Neural progenitor cell (in vitro differentiated cells): ENCODE results near the gene HNRNPM. TPM values are rescaled to one million over a fixed set of nuclear protein-coding genes. Genes with fewer than 3 reads are reported as not detected.

ENCODE experiments used
- DNase-seq: peaks from one replicate; pipeline ENCODE4 v3.0.0-alpha.2; 2016; ENCODE audit warnings: low spot score
- H2AFZ ChIP-seq: fragments of 200-600 bp; sonication (generic); replicated peaks from 2 replicates; pipeline ENCODE4 v1.6.1; 2016; ENCODE audit warnings: antibody characterized with exemption
- H3F3A ChIP-seq: fragments of 200-600 bp; sonication (generic); 2 replicates; pipeline ENCODE4 v1.6.1; 2016; ENCODE audit warnings: antibody characterized with exemption, low read depth
- H3K27ac ChIP-seq: fragments of 200-600 bp; sonication (generic); 2 replicates; pipeline ENCODE4 v1.5.1; 2016; ENCODE audit warnings: mild to moderate bottlenecking
- H3K27me3 ChIP-seq: fragments of 200-600 bp; sonication (generic); 2 replicates; pipeline ENCODE4 v1.6.1; 2016; ENCODE audit warnings: mild to moderate bottlenecking, moderate library complexity
- H3K36me3 ChIP-seq: fragments of 200-600 bp; sonication (generic); 2 replicates; pipeline ENCODE4 v1.5.1; 2016
- H3K4me1 ChIP-seq: fragments of 200-600 bp; sonication (generic); 2 replicates; pipeline ENCODE4 v1.6.1; 2016; ENCODE audit warnings: mixed run types
- H3K4me2 ChIP-seq: fragments of 200-600 bp; sonication (generic); 2 replicates; pipeline ENCODE4 v1.6.1; 2016
- H3K4me3 ChIP-seq: fragments of 200-600 bp; sonication (generic); 2 replicates; pipeline ENCODE4 v1.5.1; 2016
- H3K79me2 ChIP-seq: fragments of 200-600 bp; sonication (generic); 2 replicates; pipeline ENCODE4 v1.6.1; 2016; ENCODE audit warnings: low read depth
- H3K9ac ChIP-seq: fragments of 200-600 bp; sonication (generic); 2 replicates; pipeline ENCODE4 v1.6.1; 2016
- H3K9me3 ChIP-seq: fragments of 200-600 bp; sonication (generic); 2 replicates; pipeline ENCODE4 v1.5.1; 2016; ENCODE audit warnings: low read depth
- H4K20me1 ChIP-seq: fragments of 200-600 bp; sonication (generic); 2 replicates; pipeline ENCODE4 v1.6.1; 2016; ENCODE audit warnings: low read depth
- H3K27ac Mint-ChIP-seq: 3 replicates; pipeline ENCODE4 v1.8.0; 2021; ENCODE audit warnings: mixed read lengths
- H3K27me3 Mint-ChIP-seq: 2 replicates; pipeline ENCODE4 v1.8.0; 2022; ENCODE audit warnings: low read depth, mild to moderate bottlenecking, inconsistent platforms, moderate library complexity, mixed read lengths; ENCODE audit not compliant: insufficient read depth
- H3K36me3 Mint-ChIP-seq: 3 replicates; pipeline ENCODE4 v1.8.0; 2021; ENCODE audit warnings: mixed read lengths
- H3K4me1 Mint-ChIP-seq: 3 replicates; pipeline ENCODE4 v1.8.0; 2021; ENCODE audit warnings: mixed read lengths
- H3K4me3 Mint-ChIP-seq: 3 replicates; pipeline ENCODE4 v1.8.0; 2021; ENCODE audit warnings: mild to moderate bottlenecking, moderate library complexity, mixed read lengths
- H3K9me3 Mint-ChIP-seq: 3 replicates; pipeline ENCODE4 v1.8.0; 2020; ENCODE audit warnings: mixed read lengths
- EZH2 ChIP-seq: fragments of 200-600 bp; sonication (generic); IDR thresholded peaks from 2 replicates; pipeline ENCODE4 v1.6.1; 2017; ENCODE audit warnings: antibody characterized with exemption, mild to moderate bottlenecking, moderate library complexity
- EZH2phosphoT487 ChIP-seq: fragments of 200-600 bp; sonication (generic); IDR thresholded peaks from 2 replicates; pipeline ENCODE4 v1.6.1; 2017; ENCODE audit warnings: antibody characterized with exemption
- total RNA-seq: library from RNA; depleted of rRNA; stranded (reverse); fragments of >200 nt; gene quantifications from 2 replicates; pipeline ENCODE4 v1.2.3, GENCODE V29; 2015; ENCODE audit warnings: low replicate concordance
- TF ChIP-seq, protein P1 (sequence below): fragments of 200-600 bp; sonication (generic); IDR thresholded peaks from 2 replicates; pipeline ENCODE4 v1.5.1; 2017; ENCODE audit warnings: antibody characterized with exemption, mild to moderate bottlenecking

Gene HNRNPM
- total RNA-seq, 1 donor from 2014 or later = 118 TPM

DNA sequence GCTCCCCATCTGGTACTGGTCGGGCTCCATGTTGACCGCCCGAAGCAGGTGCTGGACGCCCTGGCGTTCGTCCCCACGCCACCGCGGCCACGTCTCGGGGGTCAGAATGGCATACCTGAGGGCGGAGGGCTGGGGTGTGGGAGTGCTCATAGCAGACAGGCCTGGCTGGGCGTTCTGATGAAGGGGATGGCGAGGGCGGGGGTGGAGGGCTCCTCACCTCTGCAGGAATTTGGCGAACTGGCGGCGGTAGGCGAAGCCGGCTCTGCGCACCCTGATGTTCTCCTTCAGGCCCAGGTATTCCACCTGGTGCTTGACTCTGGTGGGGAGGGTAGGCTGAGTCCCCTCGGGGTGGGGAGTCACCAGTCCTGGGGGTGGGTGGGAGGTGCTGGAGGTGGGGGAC lies 91.5 kb downstream of the HNRNPM start:
- H3K4me3 ChIP-seq = no peak overlapping the region
- Mint-ChIP-seq H3K36me3 (no peaks in the 10 kb centered on the region), H3K4me3 (no peak overlapping the region), H3K9me3 (no peaks in the 10 kb centered on the region), H3K27ac (no peak overlapping the region), H3K4me1 (no peaks in the 10 kb centered on the region), H3K27me3 (peaks cover 4% of the 10 kb centered on the region)
- H2AFZ ChIP-seq = no peak overlapping the region
- H3K27ac ChIP-seq = no peak overlapping the region
- H3K4me1 ChIP-seq = no peaks in the 10 kb centered on the region
- H3K9ac ChIP-seq = no peak overlapping the region
- H3F3A ChIP-seq = no peaks in the 10 kb centered on the region
- H3K4me2 ChIP-seq = no peak overlapping the region
- no peaks in the 10 kb centered on the region for H4K20me1 ChIP-seq
- H3K9me3 ChIP-seq = no peaks in the 10 kb centered on the region
- no peaks in the 10 kb centered on the region for H3K27me3 ChIP-seq
- TF ChIP-seq EZH2 = no peak
- TF ChIP-seq, protein P1, sequence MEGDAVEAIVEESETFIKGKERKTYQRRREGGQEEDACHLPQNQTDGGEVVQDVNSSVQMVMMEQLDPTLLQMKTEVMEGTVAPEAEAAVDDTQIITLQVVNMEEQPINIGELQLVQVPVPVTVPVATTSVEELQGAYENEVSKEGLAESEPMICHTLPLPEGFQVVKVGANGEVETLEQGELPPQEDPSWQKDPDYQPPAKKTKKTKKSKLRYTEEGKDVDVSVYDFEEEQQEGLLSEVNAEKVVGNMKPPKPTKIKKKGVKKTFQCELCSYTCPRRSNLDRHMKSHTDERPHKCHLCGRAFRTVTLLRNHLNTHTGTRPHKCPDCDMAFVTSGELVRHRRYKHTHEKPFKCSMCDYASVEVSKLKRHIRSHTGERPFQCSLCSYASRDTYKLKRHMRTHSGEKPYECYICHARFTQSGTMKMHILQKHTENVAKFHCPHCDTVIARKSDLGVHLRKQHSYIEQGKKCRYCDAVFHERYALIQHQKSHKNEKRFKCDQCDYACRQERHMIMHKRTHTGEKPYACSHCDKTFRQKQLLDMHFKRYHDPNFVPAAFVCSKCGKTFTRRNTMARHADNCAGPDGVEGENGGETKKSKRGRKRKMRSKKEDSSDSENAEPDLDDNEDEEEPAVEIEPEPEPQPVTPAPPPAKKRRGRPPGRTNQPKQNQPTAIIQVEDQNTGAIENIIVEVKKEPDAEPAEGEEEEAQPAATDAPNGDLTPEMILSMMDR = no peak
- TF ChIP-seq EZH2phosphoT487 = no peak
- no peak for DNase-seq
- H3K79me2 ChIP-seq = no peaks in the 10 kb centered on the region
- H3K36me3 ChIP-seq = no peaks in the 10 kb centered on the region

DNA sequence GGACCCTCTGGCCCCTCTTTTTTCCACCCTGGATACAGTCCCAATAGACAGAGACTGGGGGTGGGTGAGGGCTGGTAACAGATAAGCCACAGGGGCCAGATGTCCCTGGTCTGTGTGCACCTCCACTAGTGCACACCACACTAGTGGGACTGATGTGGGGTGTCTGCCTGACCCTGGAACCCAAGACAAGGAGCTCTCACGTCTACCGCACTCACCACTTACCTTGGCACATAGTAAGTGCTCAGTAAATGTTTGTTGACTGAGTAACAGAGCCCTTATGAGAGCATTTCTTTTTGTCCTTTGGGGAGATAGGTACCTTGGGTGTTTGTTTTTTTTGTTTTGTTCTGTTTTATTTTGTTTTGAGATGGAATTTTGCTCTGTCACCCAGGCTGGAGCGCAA lies 92.3 kb downstream of the HNRNPM start:
- TF ChIP-seq, protein P1 = no peak
- TF ChIP-seq EZH2 = no peak
- TF ChIP-seq EZH2phosphoT487 = no peak

More for the DNA sequence above, 92.3 kb downstream of the HNRNPM start:
- no peak overlapping the region for H2AFZ ChIP-seq
- no peaks in the 10 kb centered on the region for H4K20me1 ChIP-seq
- no peaks in the 10 kb centered on the region for H3K4me1 ChIP-seq
- no peak overlapping the region for H3K27ac Mint-ChIP-seq
- H3K27me3 Mint-ChIP-seq = peaks cover 4% of the 10 kb centered on the region
- no peaks in the 10 kb centered on the region for H3K9me3 Mint-ChIP-seq
- H3K36me3 ChIP-seq = no peaks in the 10 kb centered on the region
- no peak overlapping the region for H3K4me3 Mint-ChIP-seq
- H3K4me1 Mint-ChIP-seq = no peaks in the 10 kb centered on the region
- H3K36me3 Mint-ChIP-seq = peaks cover 2% of the 10 kb centered on the region
- H3K9ac ChIP-seq = no peak overlapping the region
- H3F3A ChIP-seq = no peaks in the 10 kb centered on the region
- no peak for DNase-seq
- H3K4me3 ChIP-seq = no peak overlapping the region
- no peaks in the 10 kb centered on the region for H3K27me3 ChIP-seq
- H3K4me2 ChIP-seq = no peak overlapping the region
- no peaks in the 10 kb centered on the region for H3K79me2 ChIP-seq
- no peaks in the 10 kb centered on the region for H3K9me3 ChIP-seq
- H3K27ac ChIP-seq = no peak overlapping the region

Other genes with a start within 250 kb of the HNRNPM start
- gene CERS4, start 235.6 kb upstream of the HNRNPM start, total RNA-seq = 34.1 and 76.0 TPM in 2 replicates
- gene CD320, start 136.6 kb upstream of the HNRNPM start, total RNA-seq = 22.4 and 52.5 TPM in 2 replicates
- gene NDUFA7, start 123.6 kb upstream of the HNRNPM start, total RNA-seq = 21.0 and 54.1 TPM in 2 replicates
- 296 and 550 TPM in 2 replicates for gene RPS28, start 123.5 kb upstream of the HNRNPM start, total RNA-seq
- 1.9 TPM in 1 of 2 replicates, not detected in the other for gene KANK3, start 101.7 kb upstream of the HNRNPM start, total RNA-seq
- 1.9 TPM in 1 of 2 replicates, not detected in the other for gene ANGPTL4, start 80.8 kb upstream of the HNRNPM start, total RNA-seq
- gene RAB11B, start 54.6 kb upstream of the HNRNPM start, total RNA-seq = 17.1 and 32.3 TPM in 2 replicates
- 27.0 and 72.7 TPM in 2 replicates for gene MARCHF2, start 31.7 kb upstream of the HNRNPM start, total RNA-seq
- gene PRAM1, start 57.7 kb downstream of the HNRNPM start, total RNA-seq = 0.22 and 0.56 TPM in 2 replicates
- 1.8 and 8.9 TPM in 2 replicates for gene ZNF414, start 69.2 kb downstream of the HNRNPM start, total RNA-seq
- 0.09 and 0.15 TPM in 2 replicates for gene MYO1F, start 132.5 kb downstream of the HNRNPM start, total RNA-seq
- gene ADAMTS10, start 165.7 kb downstream of the HNRNPM start, total RNA-seq = 5.8 and 7.9 TPM in 2 replicates
- gene NFILZ, start 185.7 kb downstream of the HNRNPM start, total RNA-seq = not detected in 2 replicates